COR-L47 (cell line): Measurements from ENCODE around the gene PNISR.
A peak's percentile ranks its signal among the peaks of the same experiment; 100 is the strongest.

ENCODE experiments used
- DNase-seq: peaks from one replicate; lab custom pipeline; 2025; lab: John Stamatoyannopoulos, UW

Gene PNISR

GRCh38 chr6:99402448-99402847 is 22.7 kb downstream of the PNISR start:
- DNase-seq = no peak

GRCh38 chr6:99397287-99397686 is 27.8 kb downstream of the PNISR start:
- DNase-seq = no peak

- peak; percentile 60 for DNase-seq
Measured at GRCh38 chr6:99393698-99394531, 31.2 kb downstream of the PNISR start, which contains the start of gene COQ3. COQ3 (minus strand) TSS chr6:99394195; CDS start chr6:99394179, 16 bp downstream.

GRCh38 chr6:99393366-99393697 is 31.8 kb downstream of the PNISR start:
- no peak for DNase-seq

GRCh38 chr6:99390896-99391295 is 34.2 kb downstream of the PNISR start:
- no peak for DNase-seq

- no peak for DNase-seq
Measured at GRCh38 chr6:99384507-99384906, 40.6 kb downstream of the PNISR start.

GRCh38 chr6:99378636-99379035 is 46.5 kb downstream of the PNISR start:
- DNase-seq = no peak

- no peak for DNase-seq
Measured at GRCh38 chr6:99369533-99369932, 55.6 kb downstream of the PNISR start.

GRCh38 chr6:99366852-99367251 is 58.3 kb downstream of the PNISR start:
- DNase-seq = no peak

- DNase-seq = no peak
Measured at GRCh38 chr6:99364026-99364425, 61.1 kb downstream of the PNISR start.

- no peak for DNase-seq
Measured at GRCh38 chr6:99362678-99363268, 62.3 kb downstream of the PNISR start.

- no peak for DNase-seq
Measured at GRCh38 chr6:99359800-99360199, 65.3 kb downstream of the PNISR start.

- no peak for DNase-seq
Measured at GRCh38 chr6:99356641-99357040, 68.5 kb downstream of the PNISR start.

- DNase-seq = no peak
Measured at GRCh38 chr6:99354983-99355382, 70.1 kb downstream of the PNISR start.

- DNase-seq = no peak
Measured at GRCh38 chr6:99353126-99353525, 72.0 kb downstream of the PNISR start.

GRCh38 chr6:99350573-99350972 is 74.5 kb downstream of the PNISR start:
- peak; percentile 37 for DNase-seq

- DNase-seq = peak; percentile 78
Measured at GRCh38 chr6:99349171-99350141, 75.7 kb downstream of the PNISR start, which contains the start of gene FAXC. FAXC (minus strand) TSS chr6:99349674; CDS start chr6:99349372, 302 bp downstream.

- peak; percentile 38 for DNase-seq
Measured at GRCh38 chr6:99348288-99349170, 76.6 kb downstream of the PNISR start.
